BLaER1 (cell line): ENCODE results near the gene DDX21.
A peak's percentile ranks its signal among the peaks of the same experiment; 100 is the strongest.
"Not testable (repeated sequence)": the region's sequence is repeated elsewhere in the genome, so short reads cannot be mapped to it uniquely, and the experiment has no call there.

Experiments
- H3K27ac ChIP-seq: shearing (Covaris generic); formaldehyde crosslinking; 2 replicates; pipeline ENCODE4 v1.8.1; 2022
- H3K27me3 ChIP-seq: shearing (Covaris generic); formaldehyde crosslinking; 2 replicates; pipeline ENCODE4 v1.8.1; 2022
- H3K36me3 ChIP-seq: shearing (Covaris generic); formaldehyde crosslinking; 2 replicates; pipeline ENCODE4 v1.8.1; 2022
- H3K4me1 ChIP-seq: shearing (Covaris generic); formaldehyde crosslinking; 2 replicates; pipeline ENCODE4 v1.8.1; 2022
- H3K4me2 ChIP-seq: shearing (Covaris generic); formaldehyde crosslinking; 2 replicates; pipeline ENCODE4 v1.8.1; 2022
- H3K4me3 ChIP-seq: shearing (Covaris generic); formaldehyde crosslinking; 2 replicates; pipeline ENCODE4 v1.8.1; 2022
- H3K9ac ChIP-seq: shearing (Covaris generic); formaldehyde crosslinking; 2 replicates; pipeline ENCODE4 v1.8.1; 2022
- H3K9me3 ChIP-seq: shearing (Covaris generic); formaldehyde crosslinking; 2 replicates; pipeline ENCODE4 v1.8.1; 2022
- H4K20me1 ChIP-seq: shearing (Covaris generic); formaldehyde crosslinking; 2 replicates; pipeline ENCODE4 v1.8.1; 2022
- Cebpa-rat ChIP-seq: shearing (Covaris generic); IDR thresholded peaks from 2 replicates; pipeline ENCODE4 v1.8.1; 2022

The DDX21 gene

DNA sequence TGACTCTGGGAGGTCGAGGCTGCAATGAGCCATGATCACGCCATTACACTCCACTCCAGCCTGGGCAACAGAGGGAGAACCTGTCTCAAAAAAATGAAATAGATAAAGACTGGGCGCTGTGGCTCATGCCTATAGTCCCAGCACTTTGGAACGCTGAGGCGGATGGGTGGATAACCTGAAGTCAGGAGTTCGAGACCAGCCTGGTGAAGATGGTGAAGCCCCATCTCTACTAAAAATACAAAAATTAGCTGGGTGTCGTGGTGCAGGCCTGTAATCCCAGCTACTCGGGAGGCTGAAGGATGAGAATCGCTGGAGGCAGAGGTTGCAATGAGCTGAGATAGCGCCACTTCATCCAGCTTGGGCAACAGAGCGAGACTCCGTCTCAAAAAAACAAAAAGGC lies 1.1 kb upstream of the DDX21 start:
- peak overlapping the region; percentile 78 for H3K4me3 ChIP-seq
- H3K9ac ChIP-seq, result peak overlapping the region; percentile 88
- H3K27me3 ChIP-seq, result no peaks in the 10 kb centered on the region
- H3K9me3 ChIP-seq, result no peaks in the 10 kb centered on the region
- H3K27ac ChIP-seq, result peak overlapping the region; percentile 91
- peaks cover 36% of the 10 kb centered on the region for H3K4me1 ChIP-seq
- peaks cover 51% of the 10 kb centered on the region for H3K36me3 ChIP-seq
- H3K4me2 ChIP-seq, result peak overlapping the region; percentile 87
- TF ChIP-seq Cebpa-rat, result no peak
- peaks cover 28% of the 10 kb centered on the region for H4K20me1 ChIP-seq

GRCh38 chr10:68955355-68955831 lies 577 bp upstream of the DDX21 start:
- Histone ChIP-seq H3K27me3 (no peaks in the 10 kb centered on the region), H3K4me3 (peak overlapping the region; percentile 78), H4K20me1 (peaks cover 33% of the 10 kb centered on the region), H3K9me3 (no peaks in the 10 kb centered on the region), H3K36me3 (peaks cover 51% of the 10 kb centered on the region), H3K4me1 (peaks cover 39% of the 10 kb centered on the region), H3K9ac (peak overlapping the region; percentile 88), H3K4me2 (peak overlapping the region; percentile 87), H3K27ac (peak overlapping the region; percentile 91)
- TF ChIP-seq Cebpa-rat, result no peak

- Histone ChIP-seq H3K9ac (peak overlapping the region; percentile 88), H4K20me1 (peaks cover 52% of the 10 kb centered on the region), H3K27me3 (no peaks in the 10 kb centered on the region), H3K36me3 (peaks cover 54% of the 10 kb centered on the region), H3K4me3 (peak overlapping the region; percentile 78), H3K9me3 (no peaks in the 10 kb centered on the region), H3K27ac (peak overlapping the region; percentile 91), H3K4me2 (peak overlapping the region; percentile 87), H3K4me1 (peaks cover 39% of the 10 kb centered on the region)
- TF ChIP-seq Cebpa-rat, result no peak
Observed at GRCh38 chr10:68957284-68957615, 1.3 kb downstream of the DDX21 start.

DNA sequence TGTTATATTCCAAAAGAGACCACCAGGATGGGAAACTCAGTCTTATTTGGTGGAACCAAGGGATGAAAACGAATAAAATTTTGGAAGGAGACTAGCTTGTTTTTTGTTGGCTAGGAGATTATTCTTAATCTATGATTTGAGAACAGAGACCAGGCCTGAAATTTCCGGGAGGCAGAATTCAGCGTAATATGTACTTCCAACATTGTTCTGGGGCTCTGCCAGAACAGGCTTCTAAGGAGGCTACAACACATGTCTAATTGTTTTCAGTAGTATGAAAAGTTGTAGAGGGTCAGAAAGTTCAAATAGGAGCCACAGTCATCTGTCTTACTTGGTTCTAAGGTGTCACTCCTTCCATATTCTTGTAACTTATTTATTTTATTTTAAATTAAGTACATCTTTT lies 1.7 kb downstream of the DDX21 start:
- peak overlapping the region; percentile 87 for H3K4me2 ChIP-seq
- H4K20me1 ChIP-seq, result peaks cover 56% of the 10 kb centered on the region
- H3K27me3 ChIP-seq, result no peaks in the 10 kb centered on the region
- H3K4me1 ChIP-seq, result peaks cover 39% of the 10 kb centered on the region
- TF ChIP-seq Cebpa-rat, result no peak
- H3K36me3 ChIP-seq, result peaks cover 55% of the 10 kb centered on the region
- peak overlapping the region; percentile 91; the same call in 1 of the 2 replicates for H3K27ac ChIP-seq
- H3K9ac ChIP-seq, result peak overlapping the region; percentile 88
- H3K9me3 ChIP-seq, result no peaks in the 10 kb centered on the region
- H3K4me3 ChIP-seq, result peak overlapping the region; percentile 78

GRCh38 chr10:68959695-68960527 lies 3.9 kb downstream of the DDX21 start:
- H3K36me3 ChIP-seq, result peaks cover 69% of the 10 kb centered on the region
- H3K9ac ChIP-seq, result no peak overlapping the region
- peaks cover 34% of the 10 kb centered on the region for H3K4me1 ChIP-seq
- no peak overlapping the region for H3K4me3 ChIP-seq
- H3K27ac ChIP-seq, result no peak overlapping the region
- no peak overlapping the region for H3K4me2 ChIP-seq
- TF ChIP-seq Cebpa-rat, result no peak
- H3K9me3 ChIP-seq, result no peaks in the 10 kb centered on the region
- H4K20me1 ChIP-seq, result peaks cover 79% of the 10 kb centered on the region
- H3K27me3 ChIP-seq, result no peaks in the 10 kb centered on the region

GRCh38 chr10:68963151-68963550 lies 7.2 kb downstream of the DDX21 start:
- peaks cover 99% of the 10 kb centered on the region for H3K36me3 ChIP-seq
- no peak overlapping the region for H3K4me2 ChIP-seq
- no peak overlapping the region for H3K9ac ChIP-seq
- H4K20me1 ChIP-seq, result peaks cover 100% of the 10 kb centered on the region
- no peaks in the 10 kb centered on the region for H3K27me3 ChIP-seq
- no peaks in the 10 kb centered on the region for H3K9me3 ChIP-seq
- peaks cover 20% of the 10 kb centered on the region for H3K4me1 ChIP-seq
- TF ChIP-seq Cebpa-rat, result no peak
- H3K4me3 ChIP-seq, result no peak overlapping the region
- no peak overlapping the region for H3K27ac ChIP-seq

- peaks cover 100% of the 10 kb centered on the region for H3K36me3 ChIP-seq
- H3K27ac ChIP-seq, result no peak overlapping the region
- no peak overlapping the region for H3K4me3 ChIP-seq
- no peaks in the 10 kb centered on the region for H3K4me1 ChIP-seq
- peaks cover 94% of the 10 kb centered on the region for H4K20me1 ChIP-seq
- H3K27me3 ChIP-seq, result no peaks in the 10 kb centered on the region
- TF ChIP-seq Cebpa-rat, result no peak
- no peaks in the 10 kb centered on the region for H3K9me3 ChIP-seq
- no peak overlapping the region for H3K9ac ChIP-seq
- H3K4me2 ChIP-seq, result no peak overlapping the region
Observed at GRCh38 chr10:68973975-68974374, 18.0 kb downstream of the DDX21 start.

DNA sequence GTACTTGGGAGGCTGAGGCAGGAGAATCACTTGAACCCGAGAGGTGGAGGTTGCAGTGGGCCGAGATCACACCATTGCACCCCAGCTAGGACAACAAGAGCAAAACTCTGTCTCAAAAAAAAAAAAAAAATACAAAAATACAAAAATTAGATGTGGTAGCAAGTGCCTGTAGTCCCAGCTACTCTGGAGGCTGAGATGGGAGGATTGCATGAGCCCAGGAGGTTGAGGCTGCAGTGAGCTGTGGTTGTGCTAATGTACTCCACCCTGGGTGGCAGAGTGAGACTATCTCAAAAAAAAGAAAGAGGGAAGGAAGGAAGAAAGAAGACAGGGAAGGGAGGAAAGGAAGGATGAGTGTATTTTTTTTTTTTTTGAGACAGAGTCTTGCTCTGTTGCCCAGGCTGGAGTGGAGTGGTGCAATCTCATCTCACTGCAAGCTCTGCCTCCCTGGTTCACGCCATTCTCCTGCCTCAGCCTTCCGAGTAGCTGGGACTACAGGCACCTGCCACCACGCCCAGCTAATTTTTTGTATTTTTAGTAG lies 20.0 kb downstream of the DDX21 start:
- not testable (repeated sequence) for H3K4me2 ChIP-seq, H3K27me3 ChIP-seq, H3K27ac ChIP-seq, H3K9me3 ChIP-seq, H3K9ac ChIP-seq, H3K4me1 ChIP-seq, H3K4me3 ChIP-seq
- peaks cover 92% of the 10 kb centered on the region for H4K20me1 ChIP-seq
- peaks cover 100% of the 10 kb centered on the region for H3K36me3 ChIP-seq

DNA sequence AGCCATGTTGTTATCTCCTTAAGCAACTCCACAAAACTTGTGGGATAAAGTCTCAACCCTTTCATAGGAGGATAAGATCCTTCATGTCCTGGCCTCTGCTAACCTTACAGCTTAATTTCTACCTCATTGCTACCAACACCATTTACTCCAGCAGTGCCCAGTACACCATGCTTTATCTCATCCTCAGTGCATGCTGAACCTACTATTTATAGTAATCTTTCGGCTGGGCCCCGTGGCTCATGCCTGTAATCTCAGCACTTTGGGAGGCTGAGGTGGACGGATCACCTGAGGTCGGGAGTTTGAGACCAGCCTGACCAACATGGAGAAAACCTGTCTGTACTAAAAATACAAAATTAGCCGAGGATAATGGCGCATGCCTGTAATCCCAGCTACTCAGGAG lies 23.8 kb downstream of the DDX21 start:
- not testable (repeated sequence) for H3K27ac ChIP-seq, H3K9ac ChIP-seq, H3K27me3 ChIP-seq, H3K9me3 ChIP-seq, H3K4me1 ChIP-seq, H3K4me3 ChIP-seq, H3K4me2 ChIP-seq
- Histone ChIP-seq H3K36me3 (peaks cover 98% of the 10 kb centered on the region), H4K20me1 (peaks cover 88% of the 10 kb centered on the region)

GRCh38 chr10:68981074-68981473 lies 25.1 kb downstream of the DDX21 start:
- Histone ChIP-seq H4K20me1 (peaks cover 76% of the 10 kb centered on the region), H3K4me3 (no peak overlapping the region), H3K27ac (no peak overlapping the region), H3K36me3 (peaks cover 96% of the 10 kb centered on the region), H3K9ac (no peak overlapping the region), H3K4me2 (no peak overlapping the region), H3K27me3 (no peaks in the 10 kb centered on the region), H3K9me3 (no peaks in the 10 kb centered on the region), H3K4me1 (no peaks in the 10 kb centered on the region)
- no peak for TF ChIP-seq Cebpa-rat
